K562 (cell line): ENCODE data around the gene MTHFR. TPM values are rescaled to one million over a fixed set of nuclear protein-coding genes. Genes with fewer than 3 reads are reported as not detected.

Experiments used
- C11orf30 ChIP-seq: fragments of 450-650 bp; IDR thresholded peaks from 2 replicates; pipeline ENCODE4 v1.6.1; 2016; ENCODE audit warnings: low read depth, mild to moderate bottlenecking
- HNRNPH1 ChIP-seq: fragments of 200-400 bp; formaldehyde crosslinking; optimal IDR thresholded peaks from 2 replicates; pipeline ENCODE3; 2017; ENCODE audit warnings: low read depth, mild to moderate bottlenecking, low read length, moderate library complexity
- RFX7 ChIP-seq: fragments of 250-450 bp; sonication (Bioruptor Pico); IDR thresholded peaks from 2 replicates; pipeline ENCODE4 v1.5.1; 2021; ENCODE audit warnings: mild to moderate bottlenecking
- ZNF140 ChIP-seq: fragments of 250-450 bp; sonication (Bioruptor Pico); IDR thresholded peaks from 2 replicates; pipeline ENCODE4 v1.8.0; 2021; ENCODE audit warnings: moderate library complexity, mild to moderate bottlenecking, inconsistent platforms
- ZNF174 ChIP-seq: fragments of 250-450 bp; sonication (Bioruptor Pico); IDR thresholded peaks from 2 replicates; pipeline ENCODE4 v1.4.0; 2020; ENCODE audit warnings: mild to moderate bottlenecking
- polyA plus RNA-seq, 8 experiments: library from polyadenylated mRNA; depleted of rRNA in 4 of 8; stranded (reverse) in 5 of 8; unstranded in 3 of 8; fragments of >200 nt; fragmentation: Nextera tagmentation in 2 of 8; fragmentation: Illumina TruSeq in 1 of 8; extraction: Ambion mirVana in 2 of 8; extraction: Trizol in 1 of 8; gene quantifications; 2 replicates each; pipeline versions ENCODE4 v1.2.1 to v1.2.3, GENCODE V29; 2011 to 2014; ENCODE audit warnings: inconsistent platforms in 1 of 8, missing spikeins in 1 of 8
- total RNA-seq, 7 experiments: library from RNA; depleted of rRNA in 6 of 7; stranded (reverse); fragments of >200 nt in 6 of 7; fragmentation: Illumina TruSeq in 2 of 7; extraction: Trizol in 2 of 7; gene quantifications; 2 replicates each; pipeline versions ENCODE4 v1.2.1 to v1.2.3, GENCODE V29; 2011 to 2021; ENCODE audit warnings: low replicate concordance in 1 of 7
- TF ChIP-seq, protein P1 (sequence below): IDR thresholded peaks from 2 replicates; pipeline ENCODE4 v1.6.1; 2011; ENCODE audit not compliant: insufficient read length; ENCODE audit errors: extremely low read depth
- TF ChIP-seq, protein P2 (sequence below): sonication (generic); formaldehyde crosslinking; IDR thresholded peaks from 2 replicates; pipeline ENCODE4 v1.8.0; 2022; ENCODE audit warnings: mild to moderate bottlenecking, missing genetic modification reagents
- TF ChIP-seq, protein P3 (sequence below): fragments of 450-650 bp; IDR thresholded peaks from 2 replicates; pipeline ENCODE4 v1.6.1; 2014; ENCODE audit warnings: low read depth, mild to moderate bottlenecking, moderate library complexity, borderline replicate concordance
- TF ChIP-seq, protein P4 (sequence below): fragments of 150-350 bp; conservative IDR thresholded peaks from 2 replicates; pipeline ENCODE4 v1.6.1; 2014; ENCODE audit warnings: low read length
- TF ChIP-seq, protein P5 (sequence below): fragments of 450-650 bp; conservative IDR thresholded peaks from 2 replicates; pipeline ENCODE4 v1.6.1; 2016; ENCODE audit warnings: missing genetic modification characterization, low read depth, mild to moderate bottlenecking, control low read depth, missing compliant biosample characterization
- TF ChIP-seq, protein P6 (sequence below): fragments of 450-650 bp; formaldehyde crosslinking; IDR thresholded peaks from 2 replicates; pipeline ENCODE4 v1.4.0; 2022; ENCODE audit warnings: missing genetic modification characterization
- TF ChIP-seq, protein P7 (sequence below), 2 experiments: fragments of 250-450 bp in 1 of 2; fragments of 450-650 bp in 1 of 2; sonication (Bioruptor Pico) in 1 of 2; IDR thresholded peaks; 2 replicates each; pipeline versions ENCODE4 v1.6.1 to v1.8.0; 2016 to 2021; ENCODE audit warnings: mild to moderate bottlenecking in 2 of 2, moderate library complexity in 2 of 2, missing compliant biosample characterization in 1 of 2, missing genetic modification characterization in 1 of 2

The MTHFR gene
- total and polyA plus RNA-seq, 9 of the 15 experiments (the other 6 are each of a cell fraction or from before 2014, with no cell fraction given): 5.0 to 104 (median 62.6) TPM

DNA sequence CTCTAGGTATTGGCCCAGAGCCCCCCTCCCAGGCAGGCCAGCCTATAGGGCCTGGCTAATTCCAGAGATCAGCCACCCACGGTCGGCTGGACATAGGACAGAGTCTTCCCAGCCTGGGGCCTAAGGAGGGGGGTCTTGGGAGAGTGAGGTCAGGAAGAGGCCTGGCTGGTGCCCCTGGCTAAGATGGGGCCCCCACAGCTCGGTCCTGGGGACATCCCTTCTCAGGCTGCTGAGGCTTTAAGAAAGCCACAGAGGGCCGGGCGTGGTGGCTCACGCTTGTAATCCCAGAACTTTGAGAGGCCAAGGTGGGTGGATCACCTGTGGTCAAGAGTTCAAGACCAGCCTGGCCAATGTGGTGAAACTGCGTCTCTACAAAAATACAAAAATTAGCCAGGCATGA, 41.2 kb downstream of the MTHFR start (continued):
- TF ChIP-seq ZNF140 (no peak), RFX7 (CRISPR knock-in tag) (no peak), C11orf30 (no peak), HNRNPH1 (no peak), ZNF174 (CRISPR knock-in tag) (no peak)
- TF ChIP-seq, protein P1, sequence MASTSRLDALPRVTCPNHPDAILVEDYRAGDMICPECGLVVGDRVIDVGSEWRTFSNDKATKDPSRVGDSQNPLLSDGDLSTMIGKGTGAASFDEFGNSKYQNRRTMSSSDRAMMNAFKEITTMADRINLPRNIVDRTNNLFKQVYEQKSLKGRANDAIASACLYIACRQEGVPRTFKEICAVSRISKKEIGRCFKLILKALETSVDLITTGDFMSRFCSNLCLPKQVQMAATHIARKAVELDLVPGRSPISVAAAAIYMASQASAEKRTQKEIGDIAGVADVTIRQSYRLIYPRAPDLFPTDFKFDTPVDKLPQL: no peak
- TF ChIP-seq, protein P2, sequence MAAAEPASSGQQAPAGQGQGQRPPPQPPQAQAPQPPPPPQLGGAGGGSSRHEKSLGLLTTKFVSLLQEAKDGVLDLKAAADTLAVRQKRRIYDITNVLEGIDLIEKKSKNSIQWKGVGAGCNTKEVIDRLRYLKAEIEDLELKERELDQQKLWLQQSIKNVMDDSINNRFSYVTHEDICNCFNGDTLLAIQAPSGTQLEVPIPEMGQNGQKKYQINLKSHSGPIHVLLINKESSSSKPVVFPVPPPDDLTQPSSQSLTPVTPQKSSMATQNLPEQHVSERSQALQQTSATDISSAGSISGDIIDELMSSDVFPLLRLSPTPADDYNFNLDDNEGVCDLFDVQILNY: no peak
- TF ChIP-seq, protein P3, sequence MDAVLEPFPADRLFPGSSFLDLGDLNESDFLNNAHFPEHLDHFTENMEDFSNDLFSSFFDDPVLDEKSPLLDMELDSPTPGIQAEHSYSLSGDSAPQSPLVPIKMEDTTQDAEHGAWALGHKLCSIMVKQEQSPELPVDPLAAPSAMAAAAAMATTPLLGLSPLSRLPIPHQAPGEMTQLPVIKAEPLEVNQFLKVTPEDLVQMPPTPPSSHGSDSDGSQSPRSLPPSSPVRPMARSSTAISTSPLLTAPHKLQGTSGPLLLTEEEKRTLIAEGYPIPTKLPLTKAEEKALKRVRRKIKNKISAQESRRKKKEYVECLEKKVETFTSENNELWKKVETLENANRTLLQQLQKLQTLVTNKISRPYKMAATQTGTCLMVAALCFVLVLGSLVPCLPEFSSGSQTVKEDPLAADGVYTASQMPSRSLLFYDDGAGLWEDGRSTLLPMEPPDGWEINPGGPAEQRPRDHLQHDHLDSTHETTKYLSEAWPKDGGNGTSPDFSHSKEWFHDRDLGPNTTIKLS: no peak
- TF ChIP-seq, protein P4, sequence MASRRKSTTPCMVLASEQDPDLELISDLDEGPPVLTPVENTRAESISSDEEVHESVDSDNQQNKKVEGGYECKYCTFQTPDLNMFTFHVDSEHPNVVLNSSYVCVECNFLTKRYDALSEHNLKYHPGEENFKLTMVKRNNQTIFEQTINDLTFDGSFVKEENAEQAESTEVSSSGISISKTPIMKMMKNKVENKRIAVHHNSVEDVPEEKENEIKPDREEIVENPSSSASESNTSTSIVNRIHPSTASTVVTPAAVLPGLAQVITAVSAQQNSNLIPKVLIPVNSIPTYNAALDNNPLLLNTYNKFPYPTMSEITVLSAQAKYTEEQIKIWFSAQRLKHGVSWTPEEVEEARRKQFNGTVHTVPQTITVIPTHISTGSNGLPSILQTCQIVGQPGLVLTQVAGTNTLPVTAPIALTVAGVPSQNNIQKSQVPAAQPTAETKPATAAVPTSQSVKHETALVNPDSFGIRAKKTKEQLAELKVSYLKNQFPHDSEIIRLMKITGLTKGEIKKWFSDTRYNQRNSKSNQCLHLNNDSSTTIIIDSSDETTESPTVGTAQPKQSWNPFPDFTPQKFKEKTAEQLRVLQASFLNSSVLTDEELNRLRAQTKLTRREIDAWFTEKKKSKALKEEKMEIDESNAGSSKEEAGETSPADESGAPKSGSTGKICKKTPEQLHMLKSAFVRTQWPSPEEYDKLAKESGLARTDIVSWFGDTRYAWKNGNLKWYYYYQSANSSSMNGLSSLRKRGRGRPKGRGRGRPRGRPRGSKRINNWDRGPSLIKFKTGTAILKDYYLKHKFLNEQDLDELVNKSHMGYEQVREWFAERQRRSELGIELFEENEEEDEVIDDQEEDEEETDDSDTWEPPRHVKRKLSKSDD: no peak
- TF ChIP-seq, protein P5, sequence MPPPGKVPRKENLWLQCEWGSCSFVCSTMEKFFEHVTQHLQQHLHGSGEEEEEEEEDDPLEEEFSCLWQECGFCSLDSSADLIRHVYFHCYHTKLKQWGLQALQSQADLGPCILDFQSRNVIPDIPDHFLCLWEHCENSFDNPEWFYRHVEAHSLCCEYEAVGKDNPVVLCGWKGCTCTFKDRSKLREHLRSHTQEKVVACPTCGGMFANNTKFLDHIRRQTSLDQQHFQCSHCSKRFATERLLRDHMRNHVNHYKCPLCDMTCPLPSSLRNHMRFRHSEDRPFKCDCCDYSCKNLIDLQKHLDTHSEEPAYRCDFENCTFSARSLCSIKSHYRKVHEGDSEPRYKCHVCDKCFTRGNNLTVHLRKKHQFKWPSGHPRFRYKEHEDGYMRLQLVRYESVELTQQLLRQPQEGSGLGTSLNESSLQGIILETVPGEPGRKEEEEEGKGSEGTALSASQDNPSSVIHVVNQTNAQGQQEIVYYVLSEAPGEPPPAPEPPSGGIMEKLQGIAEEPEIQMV (tag): no peak
- TF ChIP-seq, protein P6, sequence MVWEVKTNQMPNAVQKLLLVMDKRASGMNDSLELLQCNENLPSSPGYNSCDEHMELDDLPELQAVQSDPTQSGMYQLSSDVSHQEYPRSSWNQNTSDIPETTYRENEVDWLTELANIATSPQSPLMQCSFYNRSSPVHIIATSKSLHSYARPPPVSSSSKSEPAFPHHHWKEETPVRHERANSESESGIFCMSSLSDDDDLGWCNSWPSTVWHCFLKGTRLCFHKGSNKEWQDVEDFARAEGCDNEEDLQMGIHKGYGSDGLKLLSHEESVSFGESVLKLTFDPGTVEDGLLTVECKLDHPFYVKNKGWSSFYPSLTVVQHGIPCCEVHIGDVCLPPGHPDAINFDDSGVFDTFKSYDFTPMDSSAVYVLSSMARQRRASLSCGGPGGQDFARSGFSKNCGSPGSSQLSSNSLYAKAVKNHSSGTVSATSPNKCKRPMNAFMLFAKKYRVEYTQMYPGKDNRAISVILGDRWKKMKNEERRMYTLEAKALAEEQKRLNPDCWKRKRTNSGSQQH (CRISPR knock-in tag): no peak
- TF ChIP-seq, protein P7, sequence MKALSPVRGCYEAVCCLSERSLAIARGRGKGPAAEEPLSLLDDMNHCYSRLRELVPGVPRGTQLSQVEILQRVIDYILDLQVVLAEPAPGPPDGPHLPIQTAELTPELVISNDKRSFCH (CRISPR knock-in tag; IDR thresholded peaks at IDR 0.05): no peak
- TF ChIP-seq, protein P7 (tag; IDR thresholded peaks at IDR 0.05): no peak
- TF ChIP-seq, all 486 proteins: peak for 0
